ENCODE measurements around the gene MUC4.

DNA sequence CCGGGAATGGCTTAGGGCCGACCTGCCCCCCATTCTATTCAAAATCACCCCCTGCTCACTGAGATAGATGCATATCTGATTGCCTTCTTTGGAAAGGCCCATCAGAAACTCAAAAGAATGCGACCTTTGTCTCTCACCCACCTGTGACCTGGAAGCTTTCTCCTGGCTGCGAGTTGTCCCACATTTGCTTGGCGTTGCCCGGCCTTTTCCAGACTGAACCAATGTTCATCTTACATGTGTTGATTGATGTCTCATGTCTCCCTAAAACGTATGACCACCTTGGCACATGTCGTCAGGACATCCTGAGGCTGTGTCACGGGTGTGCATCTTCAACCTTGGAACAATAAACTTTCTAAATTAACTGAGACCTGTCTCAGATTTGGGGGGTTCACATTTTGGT is 94.3 kb downstream of the MUC4 start:
- TF ChIP-seq EZH2phosphoT487 (IDR thresholded peaks at IDR 0.05; ENCODE audit: insufficient read depth, low read depth) (no peak), EZH2 (IDR thresholded peaks at IDR 0.05; ENCODE audit: insufficient read depth, poor library complexity, severe bottlenecking) (no peak)
